AG08395 (cell line): ENCODE data around the gene STOML2.

Experiments used
- DNase-seq: peaks from one replicate; pipeline ENCODE4 v3.0.0; 2012; ENCODE audit warnings: mixed read lengths, low spot score

The STOML2 gene

GRCh38 chr9:35072461-35073278 lies 30.3 kb downstream of the STOML2 start, which contains the start of gene VCP:
TSS of gene VCP (minus strand) at chr9:35072625. CDS start at chr9:35072353, 272 bp downstream.
- DNase-seq = peak; percentile 99

- peak; percentile 85 for DNase-seq
Observed at GRCh38 chr9:35071814-35072460, 31.0 kb downstream of the STOML2 start.

GRCh38 chr9:35070823-35071813 lies 31.8 kb downstream of the STOML2 start:
- DNase-seq = peak; percentile 16

GRCh38 chr9:35069020-35069419 lies 33.9 kb downstream of the STOML2 start:
- no peak for DNase-seq

- DNase-seq = no peak
Observed at GRCh38 chr9:35067056-35067455, 35.9 kb downstream of the STOML2 start.

- no peak for DNase-seq
Observed at GRCh38 chr9:35060548-35061207, 42.3 kb downstream of the STOML2 start.

- no peak for DNase-seq
Observed at GRCh38 chr9:35059438-35059837, 43.5 kb downstream of the STOML2 start.

GRCh38 chr9:35057271-35057620 lies 45.7 kb downstream of the STOML2 start:
- no peak for DNase-seq

GRCh38 chr9:35056571-35057270 lies 46.2 kb downstream of the STOML2 start:
- no peak for DNase-seq

GRCh38 chr9:35054871-35055644 lies 47.9 kb downstream of the STOML2 start:
- DNase-seq = no peak

- DNase-seq = no peak
Observed at GRCh38 chr9:35054185-35054835, 48.6 kb downstream of the STOML2 start.

- peak; percentile 62 for DNase-seq
Observed at GRCh38 chr9:35051069-35051967, 51.6 kb downstream of the STOML2 start.
